ENCODE measurements around the gene HRH1. TPM values are rescaled to one million over a fixed set of nuclear protein-coding genes. Genes with fewer than 3 reads are reported as not detected.

Gene HRH1
- total RNA-seq, 1 donor from 2014 or later = 2.1 TPM

GRCh38 chr3:11284011-11284410 is 129.7 kb downstream of the HRH1 start:
- Histone ChIP-seq H3K4me1 (ENCODE audit: insufficient read depth, low read length) (peaks cover 29% of the 10 kb centered on the region), H3K9me3 (ENCODE audit: insufficient read depth, low read depth, low read length) (no peaks in the 10 kb centered on the region), H3K36me3 (ENCODE audit: insufficient read depth, low read length) (peaks cover 19% of the 10 kb centered on the region), H3K4me3 (ENCODE audit: insufficient read depth, low read depth, low read length) (no peak overlapping the region), H3K4me2 (ENCODE audit: low read length) (no peak overlapping the region), H2AFZ (ENCODE audit: low read depth, low read length) (no peak overlapping the region), H3K27ac (ENCODE audit: low read depth, low read length) (no peak overlapping the region), H3K9ac (ENCODE audit: low read length) (no peak overlapping the region), H3K27me3 (ENCODE audit: insufficient read depth, low read length) (no peaks in the 10 kb centered on the region), H4K20me1 (ENCODE audit: insufficient read depth, low read length) (no peaks in the 10 kb centered on the region), H3K79me2 (ENCODE audit: insufficient read depth, low read length) (peaks cover 62% of the 10 kb centered on the region)
- Mint-ChIP-seq H3K9me3 (ENCODE audit: unreplicated experiment) (no peaks in the 10 kb centered on the region), H3K27ac (ENCODE audit: unreplicated experiment) (no peak overlapping the region), H3K36me3 (ENCODE audit: low read depth, unreplicated experiment) (peaks cover 8% of the 10 kb centered on the region), H3K4me3 (ENCODE audit: unreplicated experiment) (no peak overlapping the region), H3K27me3 (ENCODE audit: low read depth, unreplicated experiment) (no peaks in the 10 kb centered on the region), H3K4me1 (ENCODE audit: low read depth, unreplicated experiment) (peaks cover 21% of the 10 kb centered on the region)
- TF ChIP-seq CTCF (IDR thresholded peaks at IDR 0.05; ENCODE audit: insufficient read depth, low read depth, low read length) (no peak), EZH2 (IDR thresholded peaks at IDR 0.05; ENCODE audit: insufficient read depth, low read length) (no peak)
- DNase-seq (ENCODE audit: low read depth) = no peak
- FAIRE-seq = no peak

GRCh38 chr3:11285471-11285870 is 131.2 kb downstream of the HRH1 start:
- peaks cover 32% of the 10 kb centered on the region for H3K4me1 Mint-ChIP-seq (ENCODE audit: low read depth, unreplicated experiment)
- H3K79me2 ChIP-seq (ENCODE audit: insufficient read depth, low read length) = peaks cover 54% of the 10 kb centered on the region
- TF ChIP-seq EZH2 (IDR thresholded peaks at IDR 0.05; ENCODE audit: insufficient read depth, low read length) (no peak), CTCF (IDR thresholded peaks at IDR 0.05; ENCODE audit: insufficient read depth, low read depth, low read length) (no peak)

DNA sequence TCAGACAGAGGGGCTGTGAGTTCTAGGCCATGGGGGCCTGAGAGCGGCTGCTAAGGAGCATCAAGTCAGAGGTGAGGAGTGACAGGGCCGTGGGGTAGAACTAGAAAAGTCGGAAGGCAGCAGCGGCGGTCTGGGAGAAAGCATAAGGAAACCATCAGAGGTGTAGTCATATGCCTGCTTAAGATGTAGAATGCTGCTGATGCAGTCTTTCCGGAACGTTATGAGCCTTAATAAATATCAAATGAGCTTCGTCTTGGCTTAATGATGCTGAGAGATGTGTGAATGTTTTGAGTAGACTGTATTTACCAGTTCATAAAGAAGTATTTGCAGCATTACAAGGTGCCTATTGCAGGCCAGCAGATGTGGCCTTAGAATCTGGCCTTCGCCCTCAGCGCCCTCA is 133.1 kb downstream of the HRH1 start:
- H3K36me3 Mint-ChIP-seq (ENCODE audit: low read depth, unreplicated experiment) = peaks cover 6% of the 10 kb centered on the region
- TF ChIP-seq CTCF (IDR thresholded peaks at IDR 0.05; ENCODE audit: insufficient read depth, low read depth, low read length) (no peak), EZH2 (IDR thresholded peaks at IDR 0.05; ENCODE audit: insufficient read depth, low read length) (no peak)
- no peaks in the 10 kb centered on the region for H3K9me3 Mint-ChIP-seq (ENCODE audit: unreplicated experiment)
- Histone ChIP-seq H3K4me2 (ENCODE audit: low read length) (peak overlapping the region; percentile 83), H3K9me3 (ENCODE audit: insufficient read depth, low read depth, low read length) (no peaks in the 10 kb centered on the region), H2AFZ (ENCODE audit: low read depth, low read length) (no peak overlapping the region), H3K27ac (ENCODE audit: low read depth, low read length) (peak overlapping the region; percentile 97), H3K4me3 (ENCODE audit: insufficient read depth, low read depth, low read length) (no peak overlapping the region), H3K4me1 (ENCODE audit: insufficient read depth, low read length) (peaks cover 56% of the 10 kb centered on the region), H3K27me3 (ENCODE audit: insufficient read depth, low read length) (no peaks in the 10 kb centered on the region), H4K20me1 (ENCODE audit: insufficient read depth, low read length) (no peaks in the 10 kb centered on the region), H3K79me2 (ENCODE audit: insufficient read depth, low read length) (peaks cover 52% of the 10 kb centered on the region), H3K36me3 (ENCODE audit: insufficient read depth, low read length) (peaks cover 10% of the 10 kb centered on the region), H3K9ac (ENCODE audit: low read length) (peak overlapping the region; percentile 57)
- FAIRE-seq (no peak), DNase-seq (ENCODE audit: low read depth) (no peak)
- no peaks in the 10 kb centered on the region for H3K27me3 Mint-ChIP-seq (ENCODE audit: low read depth, unreplicated experiment)
- no peak overlapping the region for H3K27ac Mint-ChIP-seq (ENCODE audit: unreplicated experiment)
- H3K4me1 Mint-ChIP-seq (ENCODE audit: low read depth, unreplicated experiment) = peaks cover 43% of the 10 kb centered on the region
- H3K4me3 Mint-ChIP-seq (ENCODE audit: unreplicated experiment) = no peak overlapping the region

More at GRCh38 chr3:11285471-11285870, 131.2 kb downstream of the HRH1 start:
- Histone ChIP-seq H3K4me2 (ENCODE audit: low read length) (no peak overlapping the region), H2AFZ (ENCODE audit: low read depth, low read length) (no peak overlapping the region), H4K20me1 (ENCODE audit: insufficient read depth, low read length) (no peaks in the 10 kb centered on the region), H3K36me3 (ENCODE audit: insufficient read depth, low read length) (peaks cover 19% of the 10 kb centered on the region), H3K27me3 (ENCODE audit: insufficient read depth, low read length) (no peaks in the 10 kb centered on the region), H3K9me3 (ENCODE audit: insufficient read depth, low read depth, low read length) (no peaks in the 10 kb centered on the region), H3K27ac (ENCODE audit: low read depth, low read length) (no peak overlapping the region), H3K9ac (ENCODE audit: low read length) (no peak overlapping the region), H3K4me3 (ENCODE audit: insufficient read depth, low read depth, low read length) (no peak overlapping the region), H3K4me1 (ENCODE audit: insufficient read depth, low read length) (peaks cover 41% of the 10 kb centered on the region)
- H3K36me3 Mint-ChIP-seq (ENCODE audit: low read depth, unreplicated experiment) = peaks cover 8% of the 10 kb centered on the region
- no peak for DNase-seq (ENCODE audit: low read depth)
- H3K9me3 Mint-ChIP-seq (ENCODE audit: unreplicated experiment) = no peaks in the 10 kb centered on the region
- H3K4me3 Mint-ChIP-seq (ENCODE audit: unreplicated experiment) = no peak overlapping the region
- no peak overlapping the region for H3K27ac Mint-ChIP-seq (ENCODE audit: unreplicated experiment)
- H3K27me3 Mint-ChIP-seq (ENCODE audit: low read depth, unreplicated experiment) = no peaks in the 10 kb centered on the region
- FAIRE-seq = no peak

Measured in astrocyte (in vitro differentiated cells and primary cell).